OCI-LY1 (cell line): ENCODE results near the gene TMEM203.
"Not testable (repeated sequence)": the region's sequence is repeated elsewhere in the genome, so short reads cannot be mapped to it uniquely, and the experiment has no call there.

Source experiments
- H2AFZ ChIP-seq: fragments of 200-600 bp; sonication (generic), shearing (Covaris generic); 2 replicates; pipeline ENCODE4 v1.6.0; 2014; ENCODE audit warnings: antibody characterized with exemption, mild to moderate bottlenecking, low read length
- H3F3A ChIP-seq: fragments of 200-600 bp; sonication (generic), shearing (Covaris generic); 2 replicates; pipeline ENCODE4 v1.6.0; 2014; ENCODE audit warnings: mild to moderate bottlenecking, antibody characterized with exemption, low read length, moderate library complexity; ENCODE audit not compliant: insufficient read depth
- H3K27ac ChIP-seq: fragments of 200-600 bp; sonication (generic); 2 replicates; pipeline ENCODE4 v1.5.1; 2014; ENCODE audit warnings: low read length, mixed run types, mild to moderate bottlenecking, low read depth; ENCODE audit not compliant: poor library complexity, severe bottlenecking
- H3K27me3 ChIP-seq: fragments of 200-600 bp; sonication (generic); 2 replicates; pipeline ENCODE4 v1.6.0; 2014; ENCODE audit warnings: antibody characterized with exemption, mild to moderate bottlenecking, low read length, moderate library complexity; ENCODE audit not compliant: insufficient read depth
- H3K36me3 ChIP-seq: fragments of 200-600 bp; sonication (generic); 2 replicates; pipeline ENCODE4 v1.6.1; 2014; ENCODE audit warnings: mild to moderate bottlenecking, antibody characterized with exemption, low read length, moderate library complexity, mixed read lengths; ENCODE audit not compliant: insufficient read depth
- H3K4me1 ChIP-seq: fragments of 200-600 bp; sonication (generic); 2 replicates; pipeline ENCODE4 v1.5.1; 2014; ENCODE audit warnings: mild to moderate bottlenecking, low read length, moderate library complexity; ENCODE audit not compliant: insufficient read depth, severe bottlenecking
- H3K4me2 ChIP-seq: fragments of 200-600 bp; sonication (generic), shearing (Covaris generic); 2 replicates; pipeline ENCODE4 v1.6.1; 2014; ENCODE audit warnings: low read length
- H3K4me3 ChIP-seq: fragments of 200-600 bp; sonication (generic); 2 replicates; pipeline ENCODE4 v1.5.1; 2014; ENCODE audit warnings: low read length, low read depth, mild to moderate bottlenecking, mixed read lengths; ENCODE audit not compliant: poor library complexity, severe bottlenecking
- H3K79me2 ChIP-seq: fragments of 200-600 bp; shearing (Covaris generic); 2 replicates; pipeline ENCODE4 v1.6.1; 2016; ENCODE audit warnings: mixed run types, low read length, mixed read lengths; ENCODE audit not compliant: insufficient read depth
- H3K9ac ChIP-seq: fragments of 200-600 bp; sonication (generic), shearing (Covaris generic); 2 replicates; pipeline ENCODE4 v1.6.1; 2014; ENCODE audit warnings: mild to moderate bottlenecking, low read length, mixed read lengths
- H3K9me2 ChIP-seq: fragments of 200-600 bp; sonication (generic), shearing (Covaris generic); 2 replicates; pipeline ENCODE4 v1.6.1; 2014; ENCODE audit warnings: low read depth, mild to moderate bottlenecking, low read length, mixed read lengths
- H3K9me3 ChIP-seq: fragments of 200-600 bp; shearing (Covaris generic); 2 replicates; pipeline ENCODE4 v1.6.1; 2014; ENCODE audit warnings: low read length, mixed read lengths
- H4K20me1 ChIP-seq: fragments of 200-600 bp; sonication (generic), shearing (Covaris generic); 2 replicates; pipeline ENCODE4 v1.6.0; 2016; ENCODE audit warnings: mild to moderate bottlenecking, low read length; ENCODE audit not compliant: insufficient read depth
- CTCF ChIP-seq: fragments of 200-600 bp; sonication (generic), shearing (Covaris generic); IDR thresholded peaks from 2 replicates; pipeline ENCODE4 v1.5.1; 2017; ENCODE audit warnings: mild to moderate bottlenecking, antibody characterized with exemption, low read length, moderate library complexity, mixed read lengths
- EZH2 ChIP-seq: fragments of 200-600 bp; sonication (generic), shearing (Covaris generic); IDR thresholded peaks from 2 replicates; pipeline ENCODE4 v1.8.0; 2017; ENCODE audit warnings: borderline replicate concordance, mixed run types, mild to moderate bottlenecking, antibody characterized with exemption, low read length, moderate library complexity, mixed read lengths

The TMEM203 gene

GRCh38 chr9:137240318-137240840, 34.9 kb upstream of the TMEM203 start:
- no peaks in the 10 kb centered on the region for H4K20me1 ChIP-seq
- peak overlapping the region; percentile 86 for H3K9ac ChIP-seq
- no peak; the same call in 1 of the 2 replicates for TF ChIP-seq CTCF
- no peak for TF ChIP-seq EZH2
- peaks cover 38% of the 10 kb centered on the region for H3K4me1 ChIP-seq
- H3K27ac ChIP-seq = peak overlapping the region; percentile 67
- no peak overlapping the region for H2AFZ ChIP-seq
- H3K9me2 ChIP-seq = no peaks in the 10 kb centered on the region
- H3K27me3 ChIP-seq = 0 out of 2 replicates have a peak, but pooled peaks cover 4% of the 10 kb centered on the region
- H3K36me3 ChIP-seq = peaks cover 28% of the 10 kb centered on the region
- H3K4me3 ChIP-seq = peak overlapping the region; percentile 73
- H3K9me3 ChIP-seq = no peaks in the 10 kb centered on the region
- no peaks in the 10 kb centered on the region for H3F3A ChIP-seq
- H3K79me2 ChIP-seq = peaks cover 6% of the 10 kb centered on the region; the same call in 1 of the 2 replicates
- peak overlapping the region; percentile 66 for H3K4me2 ChIP-seq

GRCh38 chr9:137239541-137240200, 34.2 kb upstream of the TMEM203 start:
- H3K4me1 ChIP-seq = peaks cover 38% of the 10 kb centered on the region
- not testable (repeated sequence) for H3K79me2 ChIP-seq, H3K27me3 ChIP-seq, H3K9me2 ChIP-seq, H3F3A ChIP-seq, H2AFZ ChIP-seq, H4K20me1 ChIP-seq, H3K9me3 ChIP-seq
- peak overlapping the region; percentile 67 for H3K27ac ChIP-seq
- peak overlapping the region; percentile 66 for H3K4me2 ChIP-seq
- peak overlapping the region; percentile 73 for H3K4me3 ChIP-seq
- H3K36me3 ChIP-seq = peaks cover 28% of the 10 kb centered on the region
- H3K9ac ChIP-seq = peak overlapping the region; percentile 86

- Histone ChIP-seq H3K27me3 (0 out of 2 replicates have a peak, but pooled peaks cover 2% of the 10 kb centered on the region), H3F3A (no peaks in the 10 kb centered on the region), H3K4me2 (no peak overlapping the region), H3K9me2 (no peaks in the 10 kb centered on the region), H3K4me1 (peaks cover 32% of the 10 kb centered on the region), H3K9me3 (no peaks in the 10 kb centered on the region), H2AFZ (no peak overlapping the region), H3K79me2 (peaks cover 6% of the 10 kb centered on the region; the same call in 1 of the 2 replicates), H4K20me1 (no peaks in the 10 kb centered on the region), H3K36me3 (peaks cover 15% of the 10 kb centered on the region), H3K9ac (no peak overlapping the region), H3K4me3 (no peak overlapping the region), H3K27ac (no peak overlapping the region)
- TF ChIP-seq EZH2 (no peak), CTCF (no peak)
Observed at GRCh38 chr9:137237759-137238726, 32.6 kb upstream of the TMEM203 start.
